HG03060 (cell line): Measurements from ENCODE around the gene DDX42.
"Not testable (repeated sequence)": the region's sequence is repeated elsewhere in the genome, so short reads cannot be mapped to it uniquely, and the experiment has no call there.

ENCODE experiments used
- ATAC-seq: cut with Tn5 transposase; IDR thresholded peaks from one replicate; pipeline ENCODE4 v1.9.1; 2021; ENCODE audit warnings: low read depth, moderate number of reproducible peaks; ENCODE audit not compliant: unreplicated experiment

Gene DDX42

GRCh38 chr17:63837480-63837879 is 63.5 kb downstream of the DDX42 start:
- ATAC-seq, result no peak

GRCh38 chr17:63837962-63838600 is 64.1 kb downstream of the DDX42 start:
- no peak for ATAC-seq

DNA sequence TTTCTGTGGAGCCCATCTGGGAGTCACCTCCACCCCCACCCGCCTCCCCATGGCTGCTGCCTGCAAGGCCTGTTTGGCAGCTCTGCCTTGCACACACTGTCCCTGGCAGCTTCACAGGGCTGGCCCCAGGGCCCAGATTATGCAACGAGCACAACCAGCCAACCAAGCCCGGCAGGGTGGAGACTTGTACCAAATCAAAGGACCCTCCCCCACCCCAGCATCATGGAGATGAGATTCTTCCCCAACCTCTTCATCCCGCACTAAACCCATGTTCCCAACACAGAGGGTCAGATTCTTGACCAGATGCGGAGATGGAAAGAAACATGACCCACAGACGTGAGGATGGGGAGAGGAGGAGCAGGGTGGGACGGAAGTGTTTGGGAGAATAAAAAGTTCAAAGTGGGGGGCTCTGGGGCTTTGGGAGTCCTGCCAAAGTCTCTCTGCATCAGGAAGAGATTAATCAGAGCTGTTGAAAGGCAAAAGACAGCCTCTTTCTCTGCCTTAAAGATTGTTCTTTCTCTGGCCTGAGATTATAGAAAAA is 64.7 kb downstream of the DDX42 start:
- no peak for ATAC-seq

DNA sequence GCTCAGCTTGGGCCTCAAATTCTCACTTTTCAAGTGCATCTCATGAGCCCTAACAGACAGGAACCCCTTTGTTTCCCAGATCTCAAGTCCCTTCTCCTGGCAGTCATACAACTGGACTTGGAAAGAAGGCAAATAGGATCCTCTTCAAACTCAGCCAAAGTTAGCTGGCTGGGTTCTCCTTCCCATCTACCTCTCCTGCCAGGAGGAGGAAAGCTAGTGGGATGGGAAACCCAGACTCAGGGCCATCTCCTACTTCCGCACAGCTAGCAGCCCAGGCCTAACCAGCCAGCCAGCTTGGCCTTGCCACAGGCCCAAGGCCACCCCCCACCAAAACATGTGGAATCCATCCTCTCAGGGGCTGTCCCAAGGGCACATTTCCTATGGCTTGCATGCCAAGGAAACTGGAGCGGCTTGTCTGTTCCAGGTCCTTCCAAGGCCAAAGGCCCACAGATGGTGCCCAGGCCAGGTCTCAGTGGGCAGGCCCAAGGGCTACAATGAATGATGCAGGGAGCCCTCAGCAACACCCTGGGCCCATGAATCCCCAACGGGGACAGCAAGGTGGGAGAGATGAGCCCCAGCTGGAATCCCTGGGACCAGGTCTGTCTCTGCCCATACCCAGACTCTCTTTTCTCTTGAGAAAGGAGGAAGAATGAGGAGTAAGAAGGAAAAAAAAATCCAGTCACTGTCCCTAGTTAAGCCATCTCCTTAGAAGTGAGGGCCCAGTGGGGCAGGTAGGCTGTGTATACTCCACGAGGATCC is 66.8 kb downstream of the DDX42 start:
- no peak for ATAC-seq

- ATAC-seq, result no peak
These were observed 67.6 kb downstream of the DDX42 start for GRCh38 chr17:63841350-63842172.

DNA sequence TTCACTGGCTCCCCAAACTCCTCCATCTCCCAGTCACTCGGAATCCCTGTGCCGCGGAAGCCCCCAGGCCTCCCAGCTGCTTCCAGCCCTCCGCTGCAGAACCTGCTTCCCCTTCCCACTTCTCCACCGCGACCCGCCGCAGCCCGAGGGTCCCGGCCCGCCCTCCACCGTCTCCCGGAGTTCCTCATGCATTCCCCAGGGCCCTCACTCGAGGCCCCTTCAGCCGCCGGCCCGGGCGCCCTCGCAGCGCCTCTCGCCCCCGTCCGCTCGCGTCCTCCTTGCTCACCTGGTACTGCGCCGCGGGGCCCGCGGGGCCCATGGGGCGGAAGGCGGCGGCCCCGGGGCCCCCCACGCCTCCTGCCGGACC is 68.2 kb downstream of the DDX42 start:
- no peak for ATAC-seq

DNA sequence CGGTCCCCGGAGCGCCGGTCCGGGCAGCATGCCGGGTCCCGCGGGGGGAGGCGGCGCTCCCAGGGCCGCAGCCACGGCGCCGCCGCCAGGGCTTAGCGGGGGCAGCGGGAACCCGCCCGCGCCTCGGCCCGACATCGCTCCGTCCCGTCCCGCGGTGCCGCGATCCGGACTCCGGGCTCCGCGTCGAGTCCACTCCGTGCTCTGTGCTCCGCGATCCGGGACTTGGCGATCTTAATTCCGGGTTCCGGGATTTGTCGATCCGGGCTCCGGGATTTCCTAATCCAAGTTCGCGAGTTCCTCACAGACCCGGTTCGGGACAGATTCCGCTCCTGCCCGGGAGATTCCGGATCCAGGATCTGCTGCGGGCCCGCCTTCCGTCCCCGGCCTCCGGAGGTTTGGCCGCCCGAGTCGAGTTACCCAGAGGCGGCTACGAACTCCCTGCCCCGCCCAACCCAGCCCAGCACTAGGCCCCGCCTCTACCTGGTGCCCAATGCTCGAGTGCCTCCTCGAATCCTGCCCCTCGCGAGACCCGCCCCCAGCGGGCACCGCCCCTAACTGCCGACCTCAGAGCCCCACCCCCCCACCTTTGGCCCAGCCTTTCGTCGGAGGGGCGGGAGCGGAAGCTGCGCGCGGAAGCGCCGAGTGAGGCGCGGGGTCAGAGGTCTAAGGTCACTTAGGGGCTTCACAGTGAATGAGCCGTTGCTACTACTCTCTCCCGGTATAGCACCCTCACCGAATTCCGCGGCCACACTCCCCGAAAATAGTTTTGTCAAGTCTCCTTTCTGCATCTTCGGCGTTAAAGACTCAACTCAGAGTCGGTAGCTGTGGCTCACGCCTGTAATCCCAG is 68.8 kb downstream of the DDX42 start, which contains the start of gene SMARCD2:
Gene SMARCD2 (minus strand): TSS at position 146 of the 847 bp plus-strand sequence. CDS start 11 bp downstream, at position 135.
- ATAC-seq, result peak; percentile 47

GRCh38 chr17:63843387-63843888 is 69.5 kb downstream of the DDX42 start:
- not testable (repeated sequence) for ATAC-seq

- ATAC-seq, result no peak
These were observed 70.1 kb downstream of the DDX42 start for GRCh38 chr17:63843910-63844677.

DNA sequence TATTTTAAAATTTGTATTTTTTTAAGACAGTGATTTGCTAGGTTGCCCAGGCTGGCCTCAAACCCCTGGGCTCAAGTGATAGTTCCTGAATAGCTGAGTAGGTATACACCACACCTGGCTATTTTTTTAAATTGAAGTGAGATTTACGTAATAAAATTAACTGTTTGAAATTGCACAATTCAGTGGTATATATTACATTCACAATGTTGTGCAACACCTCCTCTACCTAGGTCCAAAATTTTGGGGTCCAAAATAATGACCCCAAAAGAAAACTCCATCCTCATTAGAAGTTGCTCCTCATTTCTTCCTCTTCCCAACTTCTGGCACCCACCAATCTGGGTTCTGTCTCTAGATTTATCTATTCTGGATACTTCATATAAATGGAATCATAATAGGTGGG is 71.5 kb downstream of the DDX42 start:
- no peak for ATAC-seq

DNA sequence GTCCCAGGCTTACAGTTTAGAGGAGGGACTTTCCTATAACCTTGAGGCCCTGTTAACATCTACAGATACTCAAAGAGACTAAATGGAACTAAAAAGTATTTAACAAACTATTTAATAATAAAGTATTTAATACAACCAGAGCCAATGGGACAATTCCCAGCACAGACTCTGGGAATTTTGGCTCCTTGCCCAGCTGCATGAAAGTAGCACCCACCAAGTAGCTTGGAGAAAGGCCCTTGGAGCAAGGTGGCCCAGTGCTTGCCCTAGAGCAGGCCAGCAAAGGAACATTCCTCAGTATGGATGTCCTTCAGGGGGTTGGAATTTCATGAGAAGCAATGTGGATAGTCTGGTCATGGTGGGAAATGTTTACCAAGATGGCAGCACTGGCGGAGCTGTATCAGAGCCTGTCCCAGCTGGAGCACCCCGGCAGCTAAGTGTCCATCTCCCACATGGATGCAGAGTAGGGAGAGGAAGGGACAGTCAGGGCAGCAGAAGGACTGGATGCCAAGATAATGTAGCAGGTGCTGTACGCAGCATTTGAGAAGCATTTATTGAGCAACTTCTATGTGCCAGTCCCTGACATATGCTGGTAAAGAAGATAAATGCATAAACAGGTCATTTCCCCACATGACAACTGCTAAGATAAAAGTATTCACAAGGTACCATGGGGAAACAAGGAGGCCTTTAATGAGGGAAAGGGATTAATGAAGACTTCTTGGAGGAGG is 73.7 kb downstream of the DDX42 start:
- no peak for ATAC-seq

DNA sequence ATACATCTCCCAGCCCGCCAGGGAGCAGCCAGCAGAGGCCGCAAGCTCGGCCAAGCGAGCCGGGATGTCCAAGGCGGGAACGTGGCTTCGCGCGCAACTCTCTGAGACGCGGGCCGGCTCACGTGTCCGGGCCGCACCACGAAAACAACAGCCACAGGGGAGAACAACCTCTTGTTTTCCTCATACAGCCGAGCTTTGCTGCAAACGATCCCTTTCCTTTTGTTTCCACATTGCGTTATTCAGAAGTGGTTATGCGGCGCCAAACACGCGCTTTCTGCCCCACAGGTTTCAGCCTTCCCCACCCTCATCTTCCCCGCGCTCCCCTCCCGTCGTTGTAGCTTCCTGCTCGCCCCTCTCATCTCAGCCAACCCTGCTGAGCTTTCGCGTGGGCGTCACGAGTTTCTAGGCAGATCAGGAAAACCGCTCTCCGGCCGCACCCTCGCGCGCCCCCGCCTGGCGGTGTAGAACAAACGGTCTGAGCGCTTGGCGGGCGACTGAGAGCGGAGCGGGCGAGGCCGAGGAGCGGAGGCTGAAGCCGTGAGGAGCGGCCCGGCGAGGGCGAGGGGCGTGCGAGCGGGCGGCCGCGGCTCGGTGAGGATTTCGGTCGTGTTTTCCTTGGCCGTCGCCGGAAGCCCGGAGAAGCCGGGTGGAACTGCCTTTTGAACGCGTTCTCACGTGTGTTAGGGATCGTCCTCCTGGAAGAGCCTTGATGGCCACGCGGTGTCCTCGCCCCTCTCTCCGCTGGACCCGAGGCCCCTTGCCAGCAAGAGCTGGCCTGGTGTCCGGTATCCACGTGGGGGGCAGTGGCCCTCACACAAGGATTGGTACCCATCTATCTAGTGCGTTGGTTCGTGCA is 75.1 kb downstream of the DDX42 start:
- no peak for ATAC-seq

- ATAC-seq, result no peak
These were observed 76.4 kb downstream of the DDX42 start for GRCh38 chr17:63850401-63850800.

DNA sequence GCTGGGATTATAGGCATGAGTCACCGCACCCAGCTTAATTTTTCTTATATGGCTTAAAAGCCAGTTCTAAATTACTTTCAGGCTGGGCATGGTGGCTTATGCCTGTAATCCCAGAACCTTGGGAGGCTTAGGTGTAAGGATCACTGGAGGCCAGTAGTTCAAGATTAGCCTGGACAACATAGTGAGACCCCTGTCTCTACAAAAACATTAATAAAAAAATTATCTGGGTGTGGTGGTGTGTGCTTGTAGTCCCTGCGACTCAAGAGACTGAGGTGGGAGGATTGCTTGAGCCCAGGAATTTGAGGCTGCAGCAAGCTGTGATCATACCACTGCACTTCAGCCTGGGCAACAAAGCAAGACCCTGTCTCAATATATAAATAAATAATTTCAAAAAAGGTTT is 79.3 kb downstream of the DDX42 start:
- no peak for ATAC-seq

- ATAC-seq, result no peak
These were observed 80.7 kb downstream of the DDX42 start for GRCh38 chr17:63854709-63855108.

GRCh38 chr17:63855185-63855584 is 81.2 kb downstream of the DDX42 start:
- ATAC-seq, result no peak

- not testable (repeated sequence) for ATAC-seq
These were observed 82.5 kb downstream of the DDX42 start for GRCh38 chr17:63856425-63856824.

- ATAC-seq, result no peak
These were observed 85.3 kb downstream of the DDX42 start for GRCh38 chr17:63859257-63859656.
